Smooth muscle cell (in vitro differentiated cells): ENCODE measurements around the gene SDHA. TPM values are rescaled to one million over a fixed set of nuclear protein-coding genes. Genes with fewer than 3 reads are reported as not detected.

Experiments used
- DNase-seq: peaks from one replicate; lab custom pipeline; 2025; ENCODE audit not compliant: unreplicated experiment; lab: John Stamatoyannopoulos, UW
- H2AFZ ChIP-seq: fragments of 200-600 bp; sonication (generic); 2 replicates; pipeline ENCODE4 v1.6.0; 2016; ENCODE audit warnings: antibody characterized with exemption, low read depth, mild to moderate bottlenecking
- H3F3A ChIP-seq: fragments of 200-600 bp; sonication (generic); 2 replicates; pipeline ENCODE4 v1.6.0; 2017; ENCODE audit warnings: antibody characterized with exemption, low read depth
- H3K27ac ChIP-seq: fragments of 200-600 bp; sonication (generic); 2 replicates; pipeline ENCODE4 v1.5.1; 2016; ENCODE audit warnings: low read depth, mild to moderate bottlenecking
- H3K27me3 ChIP-seq: fragments of 200-600 bp; sonication (generic); 2 replicates; pipeline ENCODE4 v1.6.1; 2016; ENCODE audit warnings: low read depth, mild to moderate bottlenecking
- H3K36me3 ChIP-seq: fragments of 200-600 bp; sonication (generic); 2 replicates; pipeline ENCODE4 v1.5.1; 2016; ENCODE audit warnings: low read depth
- H3K4me1 ChIP-seq: fragments of 200-600 bp; sonication (generic); 2 replicates; pipeline ENCODE4 v1.5.1; 2016; ENCODE audit warnings: low read depth
- H3K4me2 ChIP-seq: fragments of 200-600 bp; sonication (generic); 2 replicates; pipeline ENCODE4 v1.6.0; 2016; ENCODE audit warnings: mild to moderate bottlenecking
- H3K4me3 ChIP-seq: fragments of 200-600 bp; sonication (generic); 2 replicates; pipeline ENCODE4 v1.5.1; 2016; ENCODE audit warnings: mild to moderate bottlenecking
- H3K79me2 ChIP-seq: fragments of 200-600 bp; sonication (generic); 2 replicates; pipeline ENCODE4 v1.6.0; 2016; ENCODE audit warnings: low read depth, mild to moderate bottlenecking
- H3K9ac ChIP-seq: fragments of 200-600 bp; sonication (generic); 2 replicates; pipeline ENCODE4 v1.6.0; 2016; ENCODE audit warnings: low read depth
- H3K9me3 ChIP-seq: fragments of 200-600 bp; sonication (generic); replicated peaks from 2 replicates; pipeline ENCODE4 v1.5.1; 2016; ENCODE audit warnings: low read depth
- H4K20me1 ChIP-seq: fragments of 200-600 bp; sonication (generic); 2 replicates; pipeline ENCODE4 v1.6.0; 2016; ENCODE audit warnings: low read depth
- WGBS: methylation state at CpG from one replicate; pipeline ENCODE4 v1.1.7; 2016; ENCODE audit warnings: low lambda C conversion rate; 5-methylcytosine and 5-hydroxymethylcytosine counted together
- polyA plus RNA-seq: library from polyadenylated mRNA; unstranded; fragments of >200 nt; fragmentation: Nextera tagmentation; extraction: Ambion mirVana; gene quantifications from 2 replicates; pipeline ENCODE4 v1.2.1, GENCODE V29; 2016
- total RNA-seq: library from RNA; depleted of rRNA; stranded (reverse); fragments of >200 nt; gene quantifications from 2 replicates; pipeline ENCODE4 v1.2.3, GENCODE V29; 2014
- TF ChIP-seq, protein P1 (sequence below): fragments of 200-600 bp; sonication (generic); IDR thresholded peaks from 2 replicates; pipeline ENCODE4 v1.5.1; 2017; ENCODE audit warnings: borderline replicate concordance, mild to moderate bottlenecking, antibody characterized with exemption; ENCODE audit not compliant: insufficient read depth, poor library complexity, severe bottlenecking

SDHA gene
- total and polyA plus RNA-seq, 2 experiments from 2014 or later, result 59.7 to 130 TPM

GRCh38 chr5:173392-174290 is 44.5 kb upstream of the SDHA start:
- no peaks in the 10 kb centered on the region for H3K36me3 ChIP-seq
- no peaks in the 10 kb centered on the region for H3K9me3 ChIP-seq
- no peak overlapping the region for H3K4me3 ChIP-seq
- no peaks in the 10 kb centered on the region for H3K4me1 ChIP-seq
- no peak overlapping the region for H3K9ac ChIP-seq
- no peaks in the 10 kb centered on the region for H4K20me1 ChIP-seq
- H3K79me2 ChIP-seq, result no peaks in the 10 kb centered on the region
- H3K4me2 ChIP-seq, result no peak overlapping the region
- DNase-seq, result no peak
- 94% methylated on average over 20 of the region's 22 CpGs for WGBS
- no peaks in the 10 kb centered on the region for H3F3A ChIP-seq
- no peaks in the 10 kb centered on the region for H3K27me3 ChIP-seq
- no peak overlapping the region for H2AFZ ChIP-seq
- H3K27ac ChIP-seq, result no peak overlapping the region
- TF ChIP-seq, protein P1, sequence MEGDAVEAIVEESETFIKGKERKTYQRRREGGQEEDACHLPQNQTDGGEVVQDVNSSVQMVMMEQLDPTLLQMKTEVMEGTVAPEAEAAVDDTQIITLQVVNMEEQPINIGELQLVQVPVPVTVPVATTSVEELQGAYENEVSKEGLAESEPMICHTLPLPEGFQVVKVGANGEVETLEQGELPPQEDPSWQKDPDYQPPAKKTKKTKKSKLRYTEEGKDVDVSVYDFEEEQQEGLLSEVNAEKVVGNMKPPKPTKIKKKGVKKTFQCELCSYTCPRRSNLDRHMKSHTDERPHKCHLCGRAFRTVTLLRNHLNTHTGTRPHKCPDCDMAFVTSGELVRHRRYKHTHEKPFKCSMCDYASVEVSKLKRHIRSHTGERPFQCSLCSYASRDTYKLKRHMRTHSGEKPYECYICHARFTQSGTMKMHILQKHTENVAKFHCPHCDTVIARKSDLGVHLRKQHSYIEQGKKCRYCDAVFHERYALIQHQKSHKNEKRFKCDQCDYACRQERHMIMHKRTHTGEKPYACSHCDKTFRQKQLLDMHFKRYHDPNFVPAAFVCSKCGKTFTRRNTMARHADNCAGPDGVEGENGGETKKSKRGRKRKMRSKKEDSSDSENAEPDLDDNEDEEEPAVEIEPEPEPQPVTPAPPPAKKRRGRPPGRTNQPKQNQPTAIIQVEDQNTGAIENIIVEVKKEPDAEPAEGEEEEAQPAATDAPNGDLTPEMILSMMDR, result no peak

DNA sequence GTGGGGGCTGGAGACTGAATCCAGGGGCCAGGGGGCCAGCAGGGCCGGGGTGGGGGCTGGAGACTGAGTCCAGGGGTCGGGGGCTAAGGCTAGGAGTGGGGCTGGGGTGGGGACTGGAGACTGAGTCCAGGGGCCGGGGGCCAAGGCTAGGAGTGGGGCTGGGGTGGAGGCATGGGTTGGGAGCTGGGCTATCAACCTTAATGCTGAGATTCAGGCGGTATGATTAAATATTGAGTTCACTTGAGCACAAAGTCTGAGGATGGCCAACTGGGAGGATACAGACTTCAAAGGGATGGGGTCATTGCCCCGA is 43.9 kb upstream of the SDHA start:
- Histone ChIP-seq H3K27me3 (no peaks in the 10 kb centered on the region), H3K36me3 (no peaks in the 10 kb centered on the region), H3K4me3 (no peak overlapping the region), H3K9ac (no peak overlapping the region), H3K4me1 (no peaks in the 10 kb centered on the region), H4K20me1 (no peaks in the 10 kb centered on the region), H3K4me2 (no peak overlapping the region), H3F3A (no peaks in the 10 kb centered on the region), H3K9me3 (no peaks in the 10 kb centered on the region), H2AFZ (no peak overlapping the region), H3K79me2 (no peaks in the 10 kb centered on the region), H3K27ac (no peak overlapping the region)
- TF ChIP-seq, protein P1, result no peak
- 88% methylated on average over 2 of the region's 5 CpGs for WGBS
- DNase-seq, result no peak

- no peak overlapping the region for H3K4me3 ChIP-seq
- H3K27ac ChIP-seq, result no peak overlapping the region
- no peaks in the 10 kb centered on the region for H4K20me1 ChIP-seq
- H3F3A ChIP-seq, result no peaks in the 10 kb centered on the region
- H3K27me3 ChIP-seq, result no peaks in the 10 kb centered on the region
- H3K36me3 ChIP-seq, result no peaks in the 10 kb centered on the region
- WGBS, result 97% methylated on average over 16 of the region's 16 CpGs
- H3K4me2 ChIP-seq, result no peak overlapping the region
- no peak overlapping the region for H3K9ac ChIP-seq
- DNase-seq, result no peak
- H3K4me1 ChIP-seq, result no peaks in the 10 kb centered on the region
- no peak overlapping the region for H2AFZ ChIP-seq
- H3K79me2 ChIP-seq, result no peaks in the 10 kb centered on the region
- TF ChIP-seq, protein P1, result no peak
- H3K9me3 ChIP-seq, result no peaks in the 10 kb centered on the region
These were observed 43.1 kb upstream of the SDHA start for GRCh38 chr5:174876-175465.
